PFSK-1 (cell line): ENCODE data around the gene LAGE3.

Experiments used
- FOXP2 ChIP-seq: optimal IDR thresholded peaks from 2 replicates; pipeline ENCODE3; 2011; ENCODE audit warnings: borderline replicate concordance, control low read depth, inconsistent platforms; ENCODE audit not compliant: insufficient read depth; ENCODE audit errors: extremely low read length, extremely low read depth
- POLR2AphosphoS5 ChIP-seq: IDR thresholded peaks from 2 replicates; pipeline ENCODE4 v1.6.1; 2012; ENCODE audit warnings: low read depth, mild to moderate bottlenecking, control low read depth, low read length, moderate library complexity
- SIN3A ChIP-seq: IDR thresholded peaks from 2 replicates; pipeline ENCODE4 v1.6.1; 2012; ENCODE audit warnings: mild to moderate bottlenecking, low read length, moderate library complexity, borderline replicate concordance; ENCODE audit not compliant: insufficient read depth
- TAF1 ChIP-seq: IDR thresholded peaks from 2 replicates; pipeline ENCODE4 v1.6.1; 2012; ENCODE audit warnings: low read length, control low read depth, borderline replicate concordance; ENCODE audit not compliant: insufficient read depth
- TF ChIP-seq, protein P1 (sequence below), 2 experiments: IDR thresholded peaks; 2 replicates each; pipeline versions ENCODE4 v1.6.1 to v1.8.0; 2011 to 2012; ENCODE audit warnings: low read depth in 2 of 2, low read length in 2 of 2, control low read depth in 1 of 2, inconsistent platforms in 1 of 2, mild to moderate bottlenecking in 1 of 2, moderate library complexity in 1 of 2; ENCODE audit not compliant: insufficient read depth in 1 of 2

LAGE3 gene

DNA sequence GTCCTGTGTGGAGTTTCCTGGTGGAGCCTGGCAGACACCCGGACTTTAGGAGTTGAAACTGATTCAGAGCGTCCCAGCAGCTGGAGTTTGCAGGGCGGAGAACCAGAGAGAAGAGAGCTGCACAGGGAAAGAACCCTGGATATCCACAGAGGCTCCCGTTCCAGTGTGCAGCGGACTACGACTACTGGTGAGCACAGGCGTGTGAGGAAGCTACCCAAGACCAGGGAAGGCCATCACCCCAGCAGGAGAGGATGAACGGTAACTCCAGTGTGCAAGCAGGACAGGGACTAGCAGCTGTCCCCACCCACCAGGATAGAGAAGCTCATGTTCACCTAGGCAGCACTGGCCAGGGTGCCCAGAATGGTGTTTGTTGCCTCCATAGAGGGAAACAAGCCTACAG, 2.3 kb downstream of the LAGE3 start:
- TF ChIP-seq SIN3A (no peak), POLR2AphosphoS5 (0 out of 2 replicates have a peak, but pooled peaks have one; percentile 42), FOXP2 (no peak), TAF1 (no peak)
- TF ChIP-seq, protein P1, sequence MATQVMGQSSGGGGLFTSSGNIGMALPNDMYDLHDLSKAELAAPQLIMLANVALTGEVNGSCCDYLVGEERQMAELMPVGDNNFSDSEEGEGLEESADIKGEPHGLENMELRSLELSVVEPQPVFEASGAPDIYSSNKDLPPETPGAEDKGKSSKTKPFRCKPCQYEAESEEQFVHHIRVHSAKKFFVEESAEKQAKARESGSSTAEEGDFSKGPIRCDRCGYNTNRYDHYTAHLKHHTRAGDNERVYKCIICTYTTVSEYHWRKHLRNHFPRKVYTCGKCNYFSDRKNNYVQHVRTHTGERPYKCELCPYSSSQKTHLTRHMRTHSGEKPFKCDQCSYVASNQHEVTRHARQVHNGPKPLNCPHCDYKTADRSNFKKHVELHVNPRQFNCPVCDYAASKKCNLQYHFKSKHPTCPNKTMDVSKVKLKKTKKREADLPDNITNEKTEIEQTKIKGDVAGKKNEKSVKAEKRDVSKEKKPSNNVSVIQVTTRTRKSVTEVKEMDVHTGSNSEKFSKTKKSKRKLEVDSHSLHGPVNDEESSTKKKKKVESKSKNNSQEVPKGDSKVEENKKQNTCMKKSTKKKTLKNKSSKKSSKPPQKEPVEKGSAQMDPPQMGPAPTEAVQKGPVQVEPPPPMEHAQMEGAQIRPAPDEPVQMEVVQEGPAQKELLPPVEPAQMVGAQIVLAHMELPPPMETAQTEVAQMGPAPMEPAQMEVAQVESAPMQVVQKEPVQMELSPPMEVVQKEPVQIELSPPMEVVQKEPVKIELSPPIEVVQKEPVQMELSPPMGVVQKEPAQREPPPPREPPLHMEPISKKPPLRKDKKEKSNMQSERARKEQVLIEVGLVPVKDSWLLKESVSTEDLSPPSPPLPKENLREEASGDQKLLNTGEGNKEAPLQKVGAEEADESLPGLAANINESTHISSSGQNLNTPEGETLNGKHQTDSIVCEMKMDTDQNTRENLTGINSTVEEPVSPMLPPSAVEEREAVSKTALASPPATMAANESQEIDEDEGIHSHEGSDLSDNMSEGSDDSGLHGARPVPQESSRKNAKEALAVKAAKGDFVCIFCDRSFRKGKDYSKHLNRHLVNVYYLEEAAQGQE (IDR thresholded peaks at IDR 0.05; ENCODE audit: insufficient read depth in 1 of 2, low read depth in 2 of 2, low read length in 2 of 2), result no peak

DNA sequence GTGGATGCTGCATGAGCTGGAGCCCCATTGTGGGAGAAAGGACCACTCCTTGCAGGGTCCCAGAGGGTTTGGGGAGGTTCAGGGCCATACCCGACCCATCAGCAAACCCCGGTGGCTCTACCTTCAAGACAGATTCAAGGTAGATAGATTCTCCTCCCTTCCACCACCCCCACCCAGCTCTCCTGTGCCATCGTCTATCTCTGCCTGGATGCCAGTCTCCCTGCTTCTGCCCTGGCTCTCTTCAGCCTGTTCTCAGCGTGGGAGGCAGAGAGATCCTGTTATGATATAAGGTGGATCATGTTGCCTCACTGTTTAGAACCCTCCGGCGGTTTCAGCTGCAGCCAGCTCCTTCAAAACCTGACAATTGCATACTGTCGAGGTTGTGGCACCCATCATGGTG, 5.4 kb downstream of the LAGE3 start:
- no peak for TF ChIP-seq POLR2AphosphoS5
- no peak for TF ChIP-seq TAF1
- TF ChIP-seq, protein P1 (IDR thresholded peaks at IDR 0.05; ENCODE audit: insufficient read depth in 1 of 2, low read depth in 2 of 2, low read length in 2 of 2), result no peak
- no peak for TF ChIP-seq FOXP2
- no peak for TF ChIP-seq SIN3A

DNA sequence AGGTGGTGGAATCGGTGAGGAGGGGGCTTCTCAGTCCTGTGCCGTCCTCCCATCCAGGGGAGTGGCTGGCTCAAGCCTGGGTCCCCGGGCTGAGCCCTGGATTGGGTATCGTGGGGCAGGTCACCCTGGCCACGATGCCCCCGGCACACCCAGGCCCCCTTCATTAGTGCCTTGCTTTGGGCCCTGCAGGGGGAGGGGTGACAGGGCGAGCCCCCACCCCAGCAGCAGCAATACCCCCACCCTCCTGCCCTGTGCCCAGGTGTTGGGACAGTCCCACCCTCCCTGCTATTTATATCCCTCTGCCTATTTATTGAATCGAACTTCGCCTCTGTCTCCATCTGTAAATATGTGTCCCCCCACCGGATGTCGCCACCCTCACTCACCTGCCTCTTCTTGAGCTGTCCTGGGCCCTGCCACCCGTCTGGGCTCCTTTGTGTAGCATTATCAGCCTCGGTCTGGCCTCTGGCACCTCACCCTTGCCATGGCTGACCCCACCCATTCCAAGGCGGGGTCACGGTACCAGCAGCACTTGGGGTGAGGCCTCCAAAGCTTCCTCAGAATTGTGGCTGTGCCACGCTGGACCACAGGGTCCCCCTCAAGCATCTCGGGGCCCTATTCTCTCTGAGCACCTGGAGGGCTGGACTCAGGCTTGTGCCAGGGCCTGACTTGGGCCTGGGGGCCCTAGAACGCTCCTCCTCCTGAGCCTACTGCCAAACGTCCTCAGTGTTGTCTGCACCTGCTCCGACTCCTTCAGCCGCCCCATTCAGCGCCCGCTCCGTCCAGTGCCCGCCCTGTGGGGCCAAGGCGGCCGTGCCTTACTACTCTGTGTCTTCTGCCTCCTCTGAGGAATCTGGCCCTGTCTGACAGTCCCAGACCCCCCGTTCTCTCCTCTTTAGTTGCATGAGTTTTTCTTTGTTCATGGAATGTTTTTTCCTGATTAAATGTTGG, 6.1 kb downstream of the LAGE3 start:
- TF ChIP-seq TAF1 (no peak), POLR2AphosphoS5 (no peak)

DNA sequence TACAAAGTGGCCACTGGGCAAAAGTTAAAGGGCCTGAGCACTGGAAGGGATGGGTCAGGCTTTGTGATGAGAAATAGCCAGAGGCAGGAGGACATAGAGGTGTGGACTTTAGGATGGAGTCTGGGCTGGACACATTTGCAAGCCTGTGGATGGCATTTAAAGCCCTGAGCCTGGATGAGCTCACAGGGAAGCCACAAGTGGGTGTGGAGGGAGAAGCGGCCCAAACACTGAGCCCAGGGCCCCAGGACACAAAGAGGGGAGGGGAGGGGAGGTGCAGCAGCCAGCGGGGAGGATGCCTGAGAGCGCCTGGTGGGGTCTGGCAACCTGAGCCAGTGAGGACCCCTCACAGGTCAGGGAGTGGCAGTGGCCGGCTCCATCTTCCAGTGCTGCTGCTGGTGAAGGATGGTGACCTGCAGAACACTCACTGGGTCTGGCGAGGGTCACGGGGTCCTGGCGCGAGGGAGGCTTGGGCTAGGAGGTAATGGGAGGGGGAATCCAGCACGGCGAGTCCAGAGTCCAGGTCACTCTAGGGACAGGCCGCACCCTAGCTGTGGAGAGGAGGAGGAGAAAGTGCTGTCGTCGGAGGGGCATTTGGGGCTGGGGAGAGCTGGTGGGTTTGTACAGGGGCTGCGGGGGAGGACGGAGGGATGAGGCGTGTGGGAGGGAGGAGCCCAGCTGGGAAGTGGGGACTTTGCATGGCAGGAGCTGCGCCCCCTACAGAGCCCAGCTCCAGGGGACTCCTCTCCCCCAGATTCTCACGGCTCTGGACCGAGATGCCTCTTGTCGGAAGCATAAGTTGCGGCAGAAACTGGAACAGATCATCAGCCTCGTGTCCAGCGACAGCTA, 7.0 kb downstream of the LAGE3 start:
- TF ChIP-seq, protein P1 (IDR thresholded peaks at IDR 0.05; ENCODE audit: insufficient read depth in 1 of 2, low read depth in 2 of 2, low read length in 2 of 2), result no peak
- TF ChIP-seq SIN3A (no peak), FOXP2 (no peak), POLR2AphosphoS5 (no peak), TAF1 (no peak)

DNA sequence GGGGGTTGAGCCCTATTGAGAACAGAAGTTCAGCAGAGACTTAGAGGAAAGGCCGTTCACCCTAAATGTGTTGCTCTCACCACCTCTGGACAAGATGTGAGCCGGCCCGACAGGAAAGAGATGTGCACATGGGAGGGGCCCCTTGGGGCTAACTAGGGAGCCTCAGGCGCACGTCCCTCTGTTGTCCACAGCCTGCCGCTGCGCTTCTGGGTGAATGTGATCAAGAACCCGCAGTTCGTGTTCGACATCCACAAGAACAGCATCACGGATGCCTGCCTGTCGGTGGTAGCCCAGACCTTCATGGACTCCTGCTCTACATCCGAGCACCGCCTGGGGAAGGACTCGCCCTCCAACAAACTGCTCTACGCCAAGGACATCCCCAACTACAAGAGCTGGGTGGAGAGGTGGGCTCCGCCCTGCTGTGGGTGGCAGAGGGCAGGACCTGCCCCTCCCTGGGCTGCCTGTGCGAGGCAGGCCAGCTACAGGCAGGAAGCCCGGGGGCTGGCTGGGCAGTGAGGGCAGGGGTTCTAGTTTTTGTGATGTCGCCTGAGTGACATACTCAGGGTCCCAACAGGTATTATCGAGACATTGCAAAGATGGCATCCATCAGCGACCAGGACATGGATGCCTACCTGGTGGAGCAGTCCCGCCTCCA, 8.0 kb downstream of the LAGE3 start:
- TF ChIP-seq, protein P1 (IDR thresholded peaks at IDR 0.05; ENCODE audit: insufficient read depth in 1 of 2, low read depth in 2 of 2, low read length in 2 of 2), result no peak
- TF ChIP-seq SIN3A (no peak), FOXP2 (no peak)
